GM21381 (cell line): ENCODE measurements around the gene ATXN1L.
"Not testable (repeated sequence)": the region's sequence is repeated elsewhere in the genome, so short reads cannot be mapped to it uniquely, and the experiment has no call there.

ENCODE experiments used
- ATAC-seq: cut with Tn5 transposase; IDR thresholded peaks from one replicate; pipeline ENCODE4 v1.9.1; 2021; ENCODE audit warnings: mild to moderate bottlenecking, moderate library complexity; ENCODE audit not compliant: unreplicated experiment

Gene ATXN1L

GRCh38 chr16:71852158-71852557 lies 6.4 kb downstream of the ATXN1L start:
- no peak for ATAC-seq

GRCh38 chr16:71852561-71852960 lies 6.8 kb downstream of the ATXN1L start:
- no peak for ATAC-seq

GRCh38 chr16:71853413-71853812 lies 7.6 kb downstream of the ATXN1L start:
- peak; percentile 73 for ATAC-seq

GRCh38 chr16:71854369-71854948 lies 8.7 kb downstream of the ATXN1L start:
- ATAC-seq = no peak

GRCh38 chr16:71855937-71856662 lies 10.3 kb downstream of the ATXN1L start:
- no peak for ATAC-seq

- ATAC-seq = no peak
Measured at GRCh38 chr16:71859762-71860521, 14.2 kb downstream of the ATXN1L start.

- no peak for ATAC-seq
Measured at GRCh38 chr16:71863995-71864394, 18.2 kb downstream of the ATXN1L start.

GRCh38 chr16:71865173-71865863 lies 19.5 kb downstream of the ATXN1L start:
- no peak for ATAC-seq

- not testable (repeated sequence) for ATAC-seq
Measured at GRCh38 chr16:71867175-71867574, 21.4 kb downstream of the ATXN1L start.

- no peak for ATAC-seq
Measured at GRCh38 chr16:71867939-71868338, 22.2 kb downstream of the ATXN1L start.

GRCh38 chr16:71869089-71869488 lies 23.3 kb downstream of the ATXN1L start:
- ATAC-seq = no peak

GRCh38 chr16:71870818-71871217 lies 25.0 kb downstream of the ATXN1L start:
- no peak for ATAC-seq

GRCh38 chr16:71873199-71873598 lies 27.4 kb downstream of the ATXN1L start:
- ATAC-seq = no peak

GRCh38 chr16:71878911-71879310 lies 33.1 kb downstream of the ATXN1L start:
- no peak for ATAC-seq

GRCh38 chr16:71880176-71880575 lies 34.4 kb downstream of the ATXN1L start:
- ATAC-seq = no peak

- peak; percentile 33 for ATAC-seq
Measured at GRCh38 chr16:71882505-71883167, 36.9 kb downstream of the ATXN1L start.

- peak; percentile 50 for ATAC-seq
Measured at GRCh38 chr16:71883168-71883848, 37.5 kb downstream of the ATXN1L start.

GRCh38 chr16:71883849-71884638 lies 38.3 kb downstream of the ATXN1L start, which contains the start of gene ZNF821:
Gene ZNF821, minus strand, starts transcription at chr16:71884182. Its CDS starts 4,236 bp downstream, at chr16:71879946.
- peak; percentile 50 for ATAC-seq

GRCh38 chr16:71885261-71885650 lies 39.5 kb downstream of the ATXN1L start:
- no peak for ATAC-seq
